ENCODE data around the gene BRAF.
"Not testable (repeated sequence)": the region's sequence is repeated elsewhere in the genome, so short reads cannot be mapped to it uniquely, and the experiment has no call there.

Gene BRAF

GRCh38 chr7:140671966-140672365 lies 252.8 kb downstream of the BRAF start:
- H3K9me3 ChIP-seq (ENCODE audit: control extremely low read depth in 1 of 5, control insufficient read depth in 4 of 5, insufficient read depth in 2 of 5, low read depth in 1 of 5, low read length in 4 of 5): no peaks in the 10 kb centered on the region
- peaks cover 0 to 45% (median 24%) of the 10 kb centered on the region in 4 experiments for H3K4me1 ChIP-seq (ENCODE audit: control extremely low read depth in 1 of 4, control insufficient read depth in 4 of 4, insufficient read depth in 4 of 4, low read length in 3 of 4)
- H3K36me3 ChIP-seq (ENCODE audit: control insufficient read depth in 4 of 4, insufficient read depth in 4 of 4, low read length in 3 of 4): peaks cover 0 to 5% (median 0%) of the 10 kb centered on the region in 4 experiments
- no peaks in the 10 kb centered on the region for H3K27me3 ChIP-seq (replicated peaks in 2 of 5; ENCODE audit: control insufficient read depth in 4 of 5, insufficient read depth in 5 of 5, low read length in 4 of 5)
- WGBS (ENCODE audit: insufficient coverage): 92% methylated on average over 14 of the region's 15 CpGs
- DNase-seq: no peak
- ChIA-PET POLR2A (no interaction called here), CTCF (no interaction called here)
- no peak overlapping the region for H3K27ac ChIP-seq (ENCODE audit: insufficient read depth in 1 of 2, low read depth in 1 of 2, low read length in 2 of 2, poor library complexity in 1 of 2, severe bottlenecking in 2 of 2)
- peak overlapping the region in 3 of 7 experiments; percentile 42 to 87 (median 55) for H3K4me3 ChIP-seq (ENCODE audit: control insufficient read depth in 1 of 7, extremely low read depth in 1 of 7, insufficient read depth in 4 of 7, low read depth in 2 of 7, low read length in 6 of 7)

GRCh38 chr7:140670343-140670935 lies 254.3 kb downstream of the BRAF start:
- peak in 1 of 3 donors; percentile 33 for DNase-seq
- no peak overlapping the region for H3K27ac ChIP-seq (ENCODE audit: insufficient read depth in 1 of 2, low read depth in 1 of 2, low read length in 2 of 2, poor library complexity in 1 of 2, severe bottlenecking in 2 of 2)
- no peaks in the 10 kb centered on the region for H3K36me3 ChIP-seq (ENCODE audit: control insufficient read depth in 4 of 4, insufficient read depth in 4 of 4, low read length in 3 of 4)
- no peak overlapping the region for H3K4me3 ChIP-seq (ENCODE audit: control insufficient read depth in 1 of 7, extremely low read depth in 1 of 7, insufficient read depth in 4 of 7, low read depth in 2 of 7, low read length in 6 of 7)
- WGBS (ENCODE audit: insufficient coverage): 30% methylated on average over 2 of the region's 4 CpGs
- H3K4me1 ChIP-seq (ENCODE audit: control extremely low read depth in 1 of 4, control insufficient read depth in 4 of 4, insufficient read depth in 4 of 4, low read length in 3 of 4): peaks cover 0 to 36% (median 19%) of the 10 kb centered on the region in 4 experiments
- CTCF ChIA-PET: interaction anchor here (1.0 to 2.3 kb wide), 2 partner anchors 10 to 253 kb away, joined by 3 to 8 read pairs; no protein-coding TSS in a partner anchor
- no peaks in the 10 kb centered on the region for H3K9me3 ChIP-seq (ENCODE audit: control extremely low read depth in 1 of 5, control insufficient read depth in 4 of 5, insufficient read depth in 2 of 5, low read depth in 1 of 5, low read length in 4 of 5)
- no peaks in the 10 kb centered on the region for H3K27me3 ChIP-seq (replicated peaks in 2 of 5; ENCODE audit: control insufficient read depth in 4 of 5, insufficient read depth in 5 of 5, low read length in 4 of 5)
- POLR2A ChIA-PET: interaction anchor here (0.7 kb wide), 1 partner anchor 97 kb away, joined by 3 read pairs; no protein-coding TSS in a partner anchor

DNA sequence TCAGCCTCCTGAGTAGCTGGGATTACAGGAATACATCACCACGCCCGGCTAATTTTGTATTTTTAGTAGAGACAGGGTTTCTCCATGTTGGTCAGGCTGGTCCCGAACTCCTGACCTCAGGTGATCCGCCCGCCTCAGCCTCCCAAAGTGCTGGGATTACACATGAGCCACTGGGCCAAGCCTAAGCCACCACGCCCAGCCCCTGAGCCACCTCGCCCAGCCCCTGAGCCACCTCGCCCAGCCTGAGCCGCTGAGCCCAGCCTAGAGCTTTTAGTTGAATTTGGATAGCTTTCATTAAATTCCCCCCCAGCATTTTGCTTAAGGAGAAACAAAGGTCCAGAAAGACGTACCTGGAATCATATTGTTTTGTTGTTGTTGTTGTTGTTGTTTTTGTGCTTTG lies 254.9 kb downstream of the BRAF start:
- not testable (repeated sequence) for H3K27me3 ChIP-seq (replicated peaks in 2 of 5; ENCODE audit: control insufficient read depth in 4 of 5, insufficient read depth in 5 of 5, low read length in 4 of 5); H3K9me3 ChIP-seq (ENCODE audit: control extremely low read depth in 1 of 5, control insufficient read depth in 4 of 5, insufficient read depth in 2 of 5, low read depth in 1 of 5, low read length in 4 of 5); DNase-seq; H3K4me3 ChIP-seq (ENCODE audit: control insufficient read depth in 1 of 7, extremely low read depth in 1 of 7, insufficient read depth in 4 of 7, low read depth in 2 of 7, low read length in 6 of 7); H3K36me3 ChIP-seq (ENCODE audit: control insufficient read depth in 4 of 4, insufficient read depth in 4 of 4, low read length in 3 of 4); H3K27ac ChIP-seq (ENCODE audit: insufficient read depth in 1 of 2, low read depth in 1 of 2, low read length in 2 of 2, poor library complexity in 1 of 2, severe bottlenecking in 2 of 2)
- peaks cover 0 to 31% (median 14%) of the 10 kb centered on the region in 4 experiments for H3K4me1 ChIP-seq (ENCODE audit: control extremely low read depth in 1 of 4, control insufficient read depth in 4 of 4, insufficient read depth in 4 of 4, low read length in 3 of 4)
- POLR2A ChIA-PET: interaction anchor here (0.6 kb wide), 1 partner anchor 250 kb away, joined by 4 read pairs; no protein-coding TSS in a partner anchor
- WGBS (ENCODE audit: insufficient coverage): 98% methylated on average over 9 of the region's 10 CpGs
- CTCF ChIA-PET: interaction anchor here (1.0 to 2.3 kb wide), 3 partner anchors 9 to 253 kb away, joined by 3 to 8 read pairs (median 5); no protein-coding TSS in a partner anchor

DNA sequence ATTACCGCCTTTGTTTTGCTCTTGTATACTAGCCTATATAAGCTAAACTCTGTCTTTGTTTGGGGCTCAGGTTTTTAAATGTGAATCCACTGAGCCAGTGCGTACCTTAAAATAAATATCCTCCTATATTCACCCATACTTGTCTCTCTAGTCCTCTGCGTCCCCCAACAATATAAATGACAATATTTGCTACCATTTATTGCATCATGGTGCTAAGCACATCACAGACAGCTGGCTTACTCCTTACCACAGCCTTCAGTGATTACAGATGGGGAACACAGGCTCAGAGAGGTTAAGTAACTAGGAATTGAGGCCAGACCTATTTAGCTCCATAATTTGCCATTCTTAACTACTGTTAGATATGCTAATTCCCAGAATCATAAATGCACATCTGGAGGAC lies 255.4 kb downstream of the BRAF start:
- no peak overlapping the region for H3K4me3 ChIP-seq (ENCODE audit: control insufficient read depth in 1 of 7, extremely low read depth in 1 of 7, insufficient read depth in 4 of 7, low read depth in 2 of 7, low read length in 6 of 7)
- DNase-seq: no peak
- H3K27me3 ChIP-seq (replicated peaks in 2 of 5; ENCODE audit: control insufficient read depth in 4 of 5, insufficient read depth in 5 of 5, low read length in 4 of 5): no peaks in the 10 kb centered on the region
- no peak overlapping the region for H3K27ac ChIP-seq (ENCODE audit: insufficient read depth in 1 of 2, low read depth in 1 of 2, low read length in 2 of 2, poor library complexity in 1 of 2, severe bottlenecking in 2 of 2)
- 93% methylated on average over 2 of the region's 3 CpGs for WGBS (ENCODE audit: insufficient coverage)
- POLR2A ChIA-PET: interaction anchor here (0.6 kb wide), 1 partner anchor 250 kb away, joined by 4 read pairs; no protein-coding TSS in a partner anchor
- H3K9me3 ChIP-seq (ENCODE audit: control extremely low read depth in 1 of 5, control insufficient read depth in 4 of 5, insufficient read depth in 2 of 5, low read depth in 1 of 5, low read length in 4 of 5): no peaks in the 10 kb centered on the region
- CTCF ChIA-PET: interaction anchor here (1.0 to 2.3 kb wide), 4 partner anchors 9 to 252 kb away, joined by 3 to 8 read pairs (median 4); partner anchors contain the start of gene DENND2A
- peaks cover 0 to 27% (median 12%) of the 10 kb centered on the region in 4 experiments for H3K4me1 ChIP-seq (ENCODE audit: control extremely low read depth in 1 of 4, control insufficient read depth in 4 of 4, insufficient read depth in 4 of 4, low read length in 3 of 4)
- H3K36me3 ChIP-seq (ENCODE audit: control insufficient read depth in 4 of 4, insufficient read depth in 4 of 4, low read length in 3 of 4): no peaks in the 10 kb centered on the region
